COLO829 (cell line): Measurements from ENCODE around the gene GEMIN4.
"Not testable (repeated sequence)": the region's sequence is repeated elsewhere in the genome, so short reads cannot be mapped to it uniquely, and the experiment has no call there.

Experiments used
- DNase-seq: peaks from one replicate; pipeline ENCODE4 v3.0.0; 2012; ENCODE audit warnings: low spot score

Gene GEMIN4

GRCh38 chr17:699345-699744, 52.7 kb downstream of the GEMIN4 start:
- DNase-seq, result no peak

- DNase-seq, result not testable (repeated sequence)
These were observed 54.0 kb downstream of the GEMIN4 start for GRCh38 chr17:698096-698495.

DNA sequence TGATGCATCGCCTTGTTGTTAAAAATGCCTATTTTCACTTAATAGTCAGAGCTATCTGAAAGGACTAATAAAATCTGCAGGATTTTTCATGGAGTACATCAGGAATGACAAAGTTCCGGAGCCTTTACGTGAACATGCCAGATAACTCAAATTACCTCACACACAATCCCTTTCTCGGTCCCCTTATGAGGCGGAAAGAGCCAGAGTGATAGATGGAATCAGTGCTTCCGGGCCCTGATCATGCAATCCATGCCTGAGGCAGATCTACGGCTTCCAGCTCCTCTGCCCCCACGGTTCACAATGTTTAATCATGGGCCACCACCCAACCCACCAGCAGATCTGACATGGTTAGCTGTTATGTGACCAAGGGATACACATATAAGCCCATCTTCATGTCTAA, 54.4 kb downstream of the GEMIN4 start:
- no peak for DNase-seq

- DNase-seq, result no peak
These were observed 55.7 kb downstream of the GEMIN4 start for GRCh38 chr17:696369-696768.
